Adipocyte (in vitro differentiated cells): ENCODE measurements around the gene HOPX.

ENCODE experiments used
- DNase-seq: peaks from one replicate; pipeline ENCODE4 v3.0.0-alpha.2; 2015; ENCODE audit warnings: low read depth
- H3K27me3 ChIP-seq: replicated peaks from 2 replicates; pipeline ENCODE4 v1.7.0; 2013; ENCODE audit warnings: mild to moderate bottlenecking, low read length, moderate library complexity; ENCODE audit not compliant: control insufficient read depth, insufficient read depth
- H3K36me3 ChIP-seq: 2 replicates; pipeline ENCODE4 v1.7.0; 2013; ENCODE audit warnings: low read length, mild to moderate bottlenecking, moderate library complexity; ENCODE audit not compliant: control insufficient read depth, insufficient read depth, severe bottlenecking
- H3K4me1 ChIP-seq: 2 replicates; pipeline ENCODE4 v1.7.0; 2013; ENCODE audit warnings: mild to moderate bottlenecking, low read length, moderate library complexity; ENCODE audit not compliant: control insufficient read depth, insufficient read depth
- H3K4me3 ChIP-seq: 2 replicates; pipeline ENCODE4 v1.7.0; 2013; ENCODE audit warnings: mild to moderate bottlenecking, low read length, moderate library complexity
- H3K9ac ChIP-seq: 2 replicates; pipeline ENCODE4 v1.7.0; 2013; ENCODE audit warnings: mild to moderate bottlenecking, low read length, moderate library complexity
- H3K9me3 ChIP-seq: 2 replicates; pipeline ENCODE4 v1.7.0; 2013; ENCODE audit warnings: mild to moderate bottlenecking, low read length, moderate library complexity; ENCODE audit not compliant: control insufficient read depth

Gene HOPX

DNA sequence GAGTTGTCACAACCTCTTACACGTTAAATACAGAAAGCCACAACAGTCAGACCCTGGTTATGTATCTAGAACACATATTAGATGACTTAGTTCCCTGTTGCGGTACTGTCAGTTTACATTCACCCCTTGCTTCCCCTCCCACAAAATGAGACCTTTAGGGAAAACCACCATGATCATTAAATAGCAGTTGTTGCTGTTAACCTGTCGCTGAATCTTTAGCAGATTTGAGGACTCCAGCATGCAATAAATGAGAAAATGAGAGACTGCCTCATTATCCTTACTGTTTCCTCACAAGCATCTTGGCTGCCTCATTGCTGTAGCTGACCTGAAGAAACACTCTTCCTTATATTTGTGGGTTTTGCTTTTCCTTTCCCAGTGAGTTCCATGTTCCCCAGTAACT is 77.8 kb downstream of the HOPX start:
- DNase-seq = no peak

More for the DNA sequence above, 77.8 kb downstream of the HOPX start:
- H3K9ac ChIP-seq = no peak overlapping the region
- H3K36me3 ChIP-seq = no peaks in the 10 kb centered on the region
- no peak overlapping the region for H3K4me3 ChIP-seq
- H3K4me1 ChIP-seq = peaks cover 3% of the 10 kb centered on the region
- peaks cover 13% of the 10 kb centered on the region for H3K9me3 ChIP-seq
- peaks cover 12% of the 10 kb centered on the region for H3K27me3 ChIP-seq
